GM19043 (cell line): Measurements from ENCODE around the gene GNG14.
"Not testable (repeated sequence)": the region's sequence is repeated elsewhere in the genome, so short reads cannot be mapped to it uniquely, and the experiment has no call there.

Source experiments
- ATAC-seq: cut with Tn5 transposase; IDR thresholded peaks from one replicate; pipeline ENCODE4 v1.9.1; 2021; ENCODE audit warnings: low read depth; ENCODE audit not compliant: unreplicated experiment

GNG14 gene

DNA sequence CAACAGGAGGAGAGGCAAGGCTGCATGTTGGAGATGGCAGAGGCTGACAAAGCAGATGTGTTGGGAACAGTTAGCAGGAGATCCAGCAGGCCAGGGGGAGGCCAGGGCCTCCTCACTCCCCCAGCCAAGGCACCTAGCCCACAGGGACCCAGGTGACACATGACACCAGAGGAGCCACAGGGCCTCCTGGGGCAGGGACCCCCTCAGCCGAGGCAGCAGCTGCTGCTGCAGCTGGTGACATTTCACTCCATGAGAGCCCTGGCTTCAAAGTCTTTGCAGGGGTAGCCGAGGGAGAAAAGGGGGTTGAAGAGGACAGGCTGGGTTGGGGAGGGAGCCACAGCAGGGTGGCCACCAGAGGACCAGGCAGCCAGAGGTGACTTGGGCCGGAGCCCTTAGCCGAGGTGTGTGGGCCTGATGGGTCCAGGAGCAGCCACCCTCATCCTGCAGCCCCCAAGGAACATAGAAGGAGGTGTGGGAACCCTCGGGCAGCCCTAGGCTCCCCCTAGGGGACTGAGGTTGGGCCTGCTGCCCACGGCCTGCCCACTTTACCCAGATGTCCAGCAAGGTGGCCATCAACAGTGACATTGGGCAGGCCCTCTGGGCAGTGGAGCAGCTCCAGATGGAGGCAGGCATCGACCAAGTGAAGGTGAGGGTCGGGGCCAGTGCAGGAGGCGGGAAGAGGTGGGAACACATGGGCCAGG, at the start of gene GNG14:
TSS of gene GNG14 (plus strand) at position 503 of the 701 bp plus-strand sequence. CDS start at position 554, 51 bp downstream.
- no peak for ATAC-seq

GRCh38 chr19:12638611-12639182, 49.1 kb upstream of the GNG14 start:
- ATAC-seq, result no peak

GRCh38 chr19:12639901-12640613, 47.7 kb upstream of the GNG14 start:
- no peak for ATAC-seq

- ATAC-seq, result no peak
These were observed 46.3 kb upstream of the GNG14 start for GRCh38 chr19:12641456-12641855.

DNA sequence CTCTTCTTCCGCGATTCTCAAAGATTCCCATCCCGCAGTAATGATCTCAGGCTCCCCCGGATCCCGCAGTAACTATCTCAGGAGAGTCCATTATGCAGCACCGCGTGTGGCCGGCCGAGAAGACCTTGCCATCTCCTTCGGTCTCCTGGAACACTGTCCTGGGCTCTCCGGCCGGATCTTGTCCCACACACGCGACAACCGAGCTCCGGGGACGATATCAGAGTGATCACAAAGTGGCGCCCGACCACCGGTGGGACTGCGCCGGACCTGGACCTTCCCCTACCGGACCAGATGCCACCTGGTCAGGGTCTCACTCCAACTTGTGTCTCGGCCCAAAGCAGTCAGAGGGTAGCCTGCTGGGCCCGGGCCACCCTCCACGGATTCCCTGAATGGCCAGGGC, 45.3 kb upstream of the GNG14 start:
- no peak for ATAC-seq

DNA sequence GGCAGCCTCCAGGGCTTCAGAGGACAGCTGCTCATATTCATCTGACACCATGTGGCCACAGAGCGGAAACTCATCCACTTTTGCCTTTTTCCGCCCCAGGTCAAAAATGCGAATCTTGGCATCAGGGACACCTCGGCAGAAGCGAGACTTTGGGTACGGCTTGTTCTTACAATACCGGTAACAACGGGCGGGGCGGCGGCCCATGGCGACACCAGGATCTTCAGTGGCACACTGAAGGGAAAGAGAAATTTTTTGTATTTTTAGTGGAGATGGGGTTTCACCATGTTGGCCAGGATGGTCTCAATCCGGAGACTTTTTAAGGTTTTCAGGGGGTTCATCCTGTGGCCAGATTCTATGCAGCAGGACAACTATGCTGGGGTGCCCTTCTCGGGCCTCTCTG, 44.1 kb upstream of the GNG14 start:
- not testable (repeated sequence) for ATAC-seq

GRCh38 chr19:12646551-12646950, 41.2 kb upstream of the GNG14 start:
- ATAC-seq, result no peak

GRCh38 chr19:12647047-12647446, 40.8 kb upstream of the GNG14 start:
- ATAC-seq, result no peak

DNA sequence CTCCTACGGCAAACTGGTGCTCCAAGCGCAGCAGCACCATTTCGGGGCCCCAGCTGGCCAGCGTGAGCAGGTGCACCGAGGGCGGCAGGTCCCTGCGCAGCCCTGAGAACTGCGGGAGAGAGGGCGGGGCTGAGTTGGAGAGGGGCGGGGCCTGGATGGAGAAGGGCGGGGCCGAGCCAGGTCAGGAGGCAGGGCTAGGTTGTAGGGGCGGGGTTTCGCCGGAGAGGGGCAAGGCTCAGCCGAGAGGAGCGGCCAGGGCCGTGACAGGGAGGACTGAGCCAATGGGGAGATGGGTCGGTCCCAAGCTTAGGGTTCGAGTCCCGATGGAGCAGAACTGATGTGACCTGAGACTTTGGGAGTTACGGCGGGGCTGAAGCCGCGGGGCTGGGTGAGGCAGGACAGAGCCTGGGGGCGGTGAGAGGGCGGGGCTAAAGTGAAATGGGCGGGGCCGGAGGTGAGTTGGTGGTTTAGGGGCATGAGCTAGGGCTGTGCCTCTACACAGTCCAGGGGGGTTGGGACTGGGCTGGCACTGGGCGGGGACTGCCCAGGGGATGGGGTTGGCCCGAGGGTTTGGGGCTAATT, 40.2 kb upstream of the GNG14 start:
- no peak for ATAC-seq

DNA sequence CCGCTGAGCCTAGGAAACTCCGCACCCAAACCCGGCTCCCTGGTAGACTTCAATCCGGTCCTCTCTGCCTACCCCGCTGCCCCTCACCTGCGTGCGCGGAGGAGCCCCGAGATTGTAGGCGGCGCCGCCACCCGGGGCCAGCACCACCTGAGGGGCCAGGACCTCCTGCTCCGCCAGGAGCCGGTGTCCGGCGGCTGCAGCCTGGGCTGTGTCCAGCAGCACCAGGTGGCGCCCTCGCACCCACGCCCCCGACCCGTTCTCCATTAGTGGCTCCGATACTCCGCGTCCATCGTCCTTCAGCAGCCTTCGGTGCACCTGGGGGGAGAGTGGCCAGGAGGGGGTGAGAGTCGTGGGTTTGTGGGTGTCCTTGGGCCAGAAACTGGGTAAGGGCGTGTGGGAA, 39.7 kb upstream of the GNG14 start:
- no peak for ATAC-seq

- ATAC-seq, result no peak
These were observed 37.9 kb upstream of the GNG14 start for GRCh38 chr19:12649941-12650340.

DNA sequence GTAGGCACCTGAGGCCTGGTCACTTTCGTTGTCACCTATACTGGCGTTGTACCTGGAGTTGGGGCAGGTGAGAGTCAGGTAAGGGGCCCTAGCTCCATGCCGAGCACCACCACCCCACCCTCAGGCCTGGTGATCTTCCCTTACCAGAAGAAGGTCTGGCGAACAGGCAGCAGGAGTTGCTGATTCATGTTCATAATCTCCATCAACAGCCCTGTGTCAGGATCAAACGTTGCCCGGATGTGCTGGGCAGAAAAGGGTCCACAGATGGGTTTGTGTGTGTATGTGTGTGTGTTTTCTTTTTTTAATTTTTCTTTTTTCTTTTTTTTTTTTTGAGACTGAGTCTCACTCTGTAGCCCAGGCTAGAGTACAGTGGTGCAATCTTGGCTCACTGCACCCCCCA, 35.6 kb upstream of the GNG14 start:
- no peak for ATAC-seq

- ATAC-seq, result no peak
These were observed 32.3 kb upstream of the GNG14 start for GRCh38 chr19:12655546-12655945.

- ATAC-seq, result no peak
These were observed 30.8 kb upstream of the GNG14 start for GRCh38 chr19:12656899-12657571.

DNA sequence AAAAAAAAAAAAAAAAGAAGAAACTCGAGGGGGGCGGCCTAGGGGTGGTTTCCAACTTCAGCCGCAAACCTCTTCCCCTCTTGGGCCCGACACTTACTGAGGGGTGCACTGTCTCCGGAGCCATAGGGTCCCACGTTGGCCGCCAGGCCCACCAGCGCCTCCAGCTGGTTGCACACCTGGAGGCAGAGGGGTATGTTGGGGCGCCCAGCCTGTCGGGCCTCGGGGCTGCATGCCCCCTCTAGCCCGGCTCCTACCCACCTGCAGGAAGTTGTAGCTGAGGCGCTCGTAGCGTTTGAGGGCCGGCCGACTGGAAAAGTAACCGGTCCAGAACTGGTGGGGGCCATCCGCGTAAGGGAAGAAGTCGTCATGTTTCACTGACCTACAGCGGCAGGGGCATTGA, 29.8 kb upstream of the GNG14 start:
- ATAC-seq, result no peak

- ATAC-seq, result no peak
These were observed 26.8 kb upstream of the GNG14 start for GRCh38 chr19:12660980-12661379.

DNA sequence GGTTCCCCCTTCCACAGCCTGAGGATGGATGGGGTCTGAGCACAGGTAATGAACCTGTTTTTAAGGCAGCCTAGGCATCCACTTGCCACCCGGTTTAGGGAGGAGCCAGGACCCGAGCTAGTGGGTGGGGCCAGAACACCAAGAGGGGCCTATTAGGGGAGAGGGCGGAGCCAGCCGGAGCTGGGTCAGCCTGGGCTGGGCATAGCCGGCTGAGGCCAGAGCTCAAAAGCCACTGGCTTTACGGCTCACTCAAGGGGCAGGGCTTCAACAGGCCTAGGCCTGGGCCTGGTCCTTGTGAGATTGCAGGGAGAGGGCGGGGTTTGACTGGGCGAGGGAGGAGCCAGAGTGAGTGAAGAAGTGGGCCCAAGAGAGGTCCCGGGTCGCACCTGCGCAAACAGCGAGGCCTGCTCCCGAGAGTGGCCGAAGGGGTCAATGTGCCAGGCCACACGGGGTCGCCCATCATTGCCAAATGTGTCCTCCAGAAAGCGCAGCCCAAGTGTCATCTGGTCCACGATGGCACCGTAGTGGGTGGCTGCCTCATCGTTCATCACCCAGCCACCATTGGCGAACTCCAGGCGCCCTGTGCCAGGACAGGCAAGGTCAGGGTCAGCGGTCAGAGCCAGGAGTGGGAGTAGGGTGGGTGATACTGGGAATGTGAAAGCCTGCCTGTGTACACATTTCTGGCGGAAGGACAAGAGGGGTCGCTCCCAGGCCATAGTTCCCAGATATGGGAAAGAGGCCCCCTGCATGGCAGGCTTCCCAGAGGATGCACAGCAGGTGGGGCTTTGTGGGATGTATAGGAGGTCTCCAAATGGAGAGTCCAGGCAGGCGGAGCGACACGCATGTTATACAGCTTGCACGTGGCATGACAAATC, 23.2 kb upstream of the GNG14 start:
- ATAC-seq, result no peak

GRCh38 chr19:12665281-12665573, 22.6 kb upstream of the GNG14 start:
- no peak for ATAC-seq

- no peak for ATAC-seq
These were observed 22.0 kb upstream of the GNG14 start for GRCh38 chr19:12665671-12666264.
